PC-9 (cell line): ENCODE measurements around the gene WDR7. TPM values are rescaled to one million over a fixed set of nuclear protein-coding genes. Genes with fewer than 3 reads are reported as not detected.
A peak's percentile ranks its signal among the peaks of the same experiment; 100 is the strongest.

Experiments
- BruUV-seq: library from RNA; stranded (reverse); fragments of 400-500 nt; replicated peaks from 2 replicates; lab custom pipeline; 2021; lab: Mats Ljungman, UMichigan
- CTCF ChIA-PET: fragments of 300-600 bp; sonication (Branson Sonifier 250); formaldehyde crosslinking; loops from one replicate; lab custom pipeline; 2022; ENCODE audit warnings: antibody characterized with exemption; lab: Charles Lee
- POLR2A ChIA-PET: fragments of 300-600 bp; sonication (Branson Sonifier 250); formaldehyde crosslinking; loops from one replicate; lab custom pipeline; 2022; ENCODE audit warnings: antibody characterized with exemption; ENCODE audit not compliant: unreplicated experiment; lab: Charles Lee
- DNase-seq, 2 experiments: peaks; one replicate each; pipeline versions ENCODE4 v3.0.0 to v3.0.0-alpha.2; 2015 to 2022; ENCODE audit warnings: mixed read lengths in 1 of 2
- H2AFZ ChIP-seq: fragments of 200-600 bp; sonication (generic); 2 replicates; pipeline ENCODE4 v1.8.1; 2017; ENCODE audit warnings: antibody characterized with exemption
- H3F3A ChIP-seq: fragments of 200-600 bp; sonication (generic); 2 replicates; pipeline ENCODE4 v1.8.1; 2017; ENCODE audit warnings: antibody characterized with exemption, mild to moderate bottlenecking, low read depth; ENCODE audit not compliant: insufficient read depth
- H3K27ac ChIP-seq: fragments of 200-600 bp; sonication (generic); 2 replicates; pipeline ENCODE4 v1.6.1; 2016; ENCODE audit warnings: mixed run types
- H3K27me3 ChIP-seq: fragments of 200-600 bp; sonication (generic); 2 replicates; pipeline ENCODE4 v1.6.1; 2016; ENCODE audit warnings: low read depth, mixed run types; ENCODE audit not compliant: insufficient read depth
- H3K36me3 ChIP-seq: fragments of 200-600 bp; sonication (generic); 2 replicates; pipeline ENCODE4 v1.6.1; 2016; ENCODE audit warnings: low read depth, mixed run types
- H3K4me1 ChIP-seq: fragments of 200-600 bp; sonication (generic); replicated peaks from 2 replicates; pipeline ENCODE4 v1.6.1; 2016; ENCODE audit warnings: mixed run types; ENCODE audit not compliant: insufficient read depth
- H3K4me2 ChIP-seq: fragments of 200-600 bp; sonication (generic); 2 replicates; pipeline ENCODE4 v1.6.1; 2017; ENCODE audit warnings: mixed run types
- H3K4me3 ChIP-seq: fragments of 200-600 bp; sonication (generic); 2 replicates; pipeline ENCODE4 v1.6.1; 2016; ENCODE audit warnings: mixed run types
- H3K79me2 ChIP-seq: fragments of 200-600 bp; sonication (generic); 2 replicates; pipeline ENCODE4 v1.6.1; 2017; ENCODE audit warnings: low read depth, mixed run types
- H3K9me2 ChIP-seq: fragments of 200-600 bp; sonication (generic); 2 replicates; pipeline ENCODE4 v1.8.1; 2017; ENCODE audit warnings: mild to moderate bottlenecking; ENCODE audit not compliant: insufficient read depth
- H3K9me3 ChIP-seq: fragments of 200-600 bp; sonication (generic); 2 replicates; pipeline ENCODE4 v1.8.1; 2016; ENCODE audit warnings: low read depth; ENCODE audit not compliant: insufficient read depth
- H4K20me1 ChIP-seq: fragments of 200-600 bp; sonication (generic); 2 replicates; pipeline ENCODE4 v1.8.1; 2017; ENCODE audit not compliant: insufficient read depth
- EZH2 ChIP-seq: fragments of 200-600 bp; sonication (generic); IDR thresholded peaks from 2 replicates; pipeline ENCODE4 v1.8.0; 2017; ENCODE audit warnings: antibody characterized with exemption, low read depth
- intact Hi-C: fragments of 100-400 bp; cut with micrococcal nuclease; formaldehyde crosslinking; loops from one replicate; pipeline ENCODE4 v1.10.0; 2022; ENCODE audit not compliant: unreplicated experiment
- total RNA-seq: library from RNA; stranded (reverse); gene quantifications from 2 replicates; pipeline ENCODE4 v1.2.3, GENCODE V29; 2021
- TF ChIP-seq, protein P1 (sequence below): fragments of 200-600 bp; sonication (generic); conservative IDR thresholded peaks from 2 replicates; pipeline ENCODE4 v1.6.1; 2017; ENCODE audit warnings: mixed run types, antibody characterized with exemption, mild to moderate bottlenecking, moderate library complexity

The WDR7 gene
- total RNA-seq, 1 experiment from 2014 or later = 7.7 TPM

GRCh38 chr18:56869189-56869777 lies 218.1 kb downstream of the WDR7 start:
- Histone ChIP-seq H3K4me2 (no peak overlapping the region), H3K36me3 (no peaks in the 10 kb centered on the region), H3K4me3 (no peak overlapping the region), H4K20me1 (no peaks in the 10 kb centered on the region), H3K79me2 (no peaks in the 10 kb centered on the region), H3K27ac (no peak overlapping the region), H3K4me1 (no peaks in the 10 kb centered on the region), H3K27me3 (no peaks in the 10 kb centered on the region), H3F3A (no peaks in the 10 kb centered on the region), H2AFZ (no peak overlapping the region), H3K9me3 (no peaks in the 10 kb centered on the region), H3K9me2 (no peaks in the 10 kb centered on the region)
- intact Hi-C loops = loop anchor here (2.0 kb wide), 1 partner anchor 570 kb away; no protein-coding TSS in a partner anchor
- ChIA-PET CTCF (no interaction called here), POLR2A (interaction anchor here (0.6 kb wide), 1 partner anchor 236 kb away, joined by 3 read pairs; no protein-coding TSS in a partner anchor)
- no peak for TF ChIP-seq EZH2
- TF ChIP-seq, protein P1, sequence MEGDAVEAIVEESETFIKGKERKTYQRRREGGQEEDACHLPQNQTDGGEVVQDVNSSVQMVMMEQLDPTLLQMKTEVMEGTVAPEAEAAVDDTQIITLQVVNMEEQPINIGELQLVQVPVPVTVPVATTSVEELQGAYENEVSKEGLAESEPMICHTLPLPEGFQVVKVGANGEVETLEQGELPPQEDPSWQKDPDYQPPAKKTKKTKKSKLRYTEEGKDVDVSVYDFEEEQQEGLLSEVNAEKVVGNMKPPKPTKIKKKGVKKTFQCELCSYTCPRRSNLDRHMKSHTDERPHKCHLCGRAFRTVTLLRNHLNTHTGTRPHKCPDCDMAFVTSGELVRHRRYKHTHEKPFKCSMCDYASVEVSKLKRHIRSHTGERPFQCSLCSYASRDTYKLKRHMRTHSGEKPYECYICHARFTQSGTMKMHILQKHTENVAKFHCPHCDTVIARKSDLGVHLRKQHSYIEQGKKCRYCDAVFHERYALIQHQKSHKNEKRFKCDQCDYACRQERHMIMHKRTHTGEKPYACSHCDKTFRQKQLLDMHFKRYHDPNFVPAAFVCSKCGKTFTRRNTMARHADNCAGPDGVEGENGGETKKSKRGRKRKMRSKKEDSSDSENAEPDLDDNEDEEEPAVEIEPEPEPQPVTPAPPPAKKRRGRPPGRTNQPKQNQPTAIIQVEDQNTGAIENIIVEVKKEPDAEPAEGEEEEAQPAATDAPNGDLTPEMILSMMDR = peak; percentile 85
- BruUV-seq = no TSS peak
- DNase-seq = peak in 1 of 2 experiments; percentile 56

GRCh38 chr18:56870982-56871381 lies 219.8 kb downstream of the WDR7 start:
- TF ChIP-seq EZH2 = no peak
- TF ChIP-seq, protein P1 = no peak
- H3K4me2 ChIP-seq = no peak overlapping the region
- no peak overlapping the region for H2AFZ ChIP-seq
- H3K9me2 ChIP-seq = no peaks in the 10 kb centered on the region
- no peaks in the 10 kb centered on the region for H4K20me1 ChIP-seq
- H3K4me1 ChIP-seq = no peaks in the 10 kb centered on the region
- DNase-seq = no peak
- intact Hi-C loops = no loop called here
- ChIA-PET CTCF (no interaction called here), POLR2A (no interaction called here)
- H3K9me3 ChIP-seq = no peaks in the 10 kb centered on the region
- no peaks in the 10 kb centered on the region for H3K79me2 ChIP-seq
- no peak overlapping the region for H3K27ac ChIP-seq
- H3K4me3 ChIP-seq = no peak overlapping the region
- BruUV-seq = no TSS peak
- no peaks in the 10 kb centered on the region for H3K27me3 ChIP-seq
- H3K36me3 ChIP-seq = no peaks in the 10 kb centered on the region
- no peaks in the 10 kb centered on the region for H3F3A ChIP-seq

DNA sequence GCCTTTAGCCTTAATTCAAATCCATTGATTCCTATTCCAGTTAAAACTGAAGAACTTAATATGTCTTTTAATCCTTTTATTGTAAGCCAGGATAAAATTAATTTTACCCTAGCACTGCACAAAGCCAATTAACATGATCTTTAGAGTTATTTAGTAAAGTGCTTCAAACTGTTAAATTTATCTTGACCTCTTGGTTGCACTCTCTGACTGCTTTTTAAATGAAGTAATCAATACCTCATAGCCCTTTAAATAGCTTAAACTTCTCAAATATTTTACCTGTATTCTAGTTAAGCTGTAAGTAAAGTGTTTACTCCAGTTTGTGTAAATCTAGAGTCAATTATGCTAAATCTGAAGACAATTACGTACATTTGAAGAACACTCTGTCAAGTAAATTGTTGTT lies 221.0 kb downstream of the WDR7 start:
- no peak overlapping the region for H3K27ac ChIP-seq
- BruUV-seq = no TSS peak
- no peaks in the 10 kb centered on the region for H3K4me1 ChIP-seq
- CTCF ChIA-PET = no interaction called here
- H3K36me3 ChIP-seq = no peaks in the 10 kb centered on the region
- no peak overlapping the region for H3K4me3 ChIP-seq
- H3K4me2 ChIP-seq = no peak overlapping the region
- H3K9me2 ChIP-seq = no peaks in the 10 kb centered on the region
- intact Hi-C loops = no loop called here
- H4K20me1 ChIP-seq = no peaks in the 10 kb centered on the region
- H3K27me3 ChIP-seq = no peaks in the 10 kb centered on the region
- no peaks in the 10 kb centered on the region for H3K79me2 ChIP-seq
- H2AFZ ChIP-seq = no peak overlapping the region
- TF ChIP-seq EZH2 = no peak
- TF ChIP-seq, protein P1 = no peak
- POLR2A ChIA-PET = no interaction called here
- no peaks in the 10 kb centered on the region for H3K9me3 ChIP-seq
- no peak for DNase-seq
- H3F3A ChIP-seq = no peaks in the 10 kb centered on the region
